MCF 10A (cell line): Measurements from ENCODE around the gene PIGR. TPM values are rescaled to one million over a fixed set of nuclear protein-coding genes. Genes with fewer than 3 reads are reported as not detected.

Experiments used
- BruUV-seq: library from RNA; stranded (reverse); fragments of 400-500 nt; replicated peaks from 2 replicates; lab custom pipeline; 2021; lab: Mats Ljungman, UMichigan
- CTCF ChIA-PET: fragments of 300-600 bp; sonication (Branson Sonifier 250); formaldehyde crosslinking; extraction: SDS; loops from one replicate; lab custom pipeline; 2021; ENCODE audit warnings: antibody characterized with exemption, inconsistent platforms; lab: Yijun Ruan, JAX
- POLR2A ChIA-PET: fragments of 300-600, 350-650 bp; sonication (Branson Sonifier 250); formaldehyde crosslinking; extraction: SDS; loops from one replicate; lab custom pipeline; 2020; ENCODE audit warnings: antibody characterized with exemption, inconsistent platforms; lab: Yijun Ruan, JAX
- DNase-seq: peaks from one replicate; pipeline ENCODE4 v3.0.0-alpha.2; 2018; ENCODE audit not compliant: unreplicated experiment
- H3K27ac Mint-ChIP-seq: one replicate; pipeline ENCODE4 v1.8.0; 2022; ENCODE audit warnings: mild to moderate bottlenecking, low read depth, mixed read lengths; ENCODE audit not compliant: unreplicated experiment
- H3K27me3 Mint-ChIP-seq: one replicate; pipeline ENCODE4 v1.8.0; 2022; ENCODE audit warnings: mixed read lengths; ENCODE audit not compliant: insufficient read depth, unreplicated experiment
- H3K36me3 Mint-ChIP-seq: one replicate; pipeline ENCODE4 v1.8.0; 2022; ENCODE audit warnings: mild to moderate bottlenecking, moderate library complexity, mixed read lengths; ENCODE audit not compliant: insufficient read depth, unreplicated experiment
- H3K4me1 Mint-ChIP-seq: one replicate; pipeline ENCODE4 v1.8.0; 2022; ENCODE audit warnings: mixed read lengths; ENCODE audit not compliant: insufficient read depth, unreplicated experiment
- H3K4me3 Mint-ChIP-seq: one replicate; pipeline ENCODE4 v1.8.0; 2022; ENCODE audit warnings: mild to moderate bottlenecking, moderate library complexity, mixed read lengths; ENCODE audit not compliant: unreplicated experiment
- H3K9me3 Mint-ChIP-seq: one replicate; pipeline ENCODE4 v1.8.0; 2022; ENCODE audit warnings: mixed read lengths; ENCODE audit not compliant: unreplicated experiment
- intact Hi-C: fragments of 100-400 bp; cut with micrococcal nuclease; formaldehyde crosslinking; loops from 2 replicates; pipeline ENCODE4 v1.14.1; 2022
- total RNA-seq: library from RNA; stranded (reverse); gene quantifications from 2 replicates; pipeline ENCODE4 v1.2.3, GENCODE V29; 2022
- TF ChIP-seq, protein P1 (sequence below): fragments of 200-600 bp; IDR thresholded peaks from one replicate; pipeline ENCODE4 v1.8.0; 2022; ENCODE audit warnings: antibody characterized with exemption, mild to moderate bottlenecking; ENCODE audit not compliant: unreplicated experiment

Gene PIGR
- total RNA-seq, 1 experiment from 2014 or later = not detected

DNA sequence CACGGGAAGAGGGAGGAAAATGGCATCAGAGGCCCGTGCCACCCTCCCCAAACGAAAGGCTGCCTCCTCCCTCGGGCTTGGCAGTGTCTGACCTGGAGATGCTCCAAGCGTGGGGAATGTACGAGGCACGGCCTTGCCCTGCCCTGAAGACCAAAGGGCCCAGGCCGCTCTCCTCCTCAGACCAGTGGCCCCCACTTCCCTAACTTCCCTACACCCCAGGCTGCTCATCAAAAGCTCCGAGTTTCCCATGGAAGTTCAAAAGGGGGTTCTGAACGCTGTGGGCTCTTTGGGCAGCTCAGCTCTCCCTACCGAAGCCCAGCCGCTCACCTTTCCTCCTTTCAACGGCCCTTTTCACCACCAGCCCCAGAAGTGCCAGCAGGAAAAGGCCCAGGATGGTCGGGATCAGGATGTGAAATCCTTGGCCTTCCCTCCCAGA, 36.4 kb downstream of the PIGR start:
- ChIA-PET POLR2A (interaction anchor here (0.6 to 8.1 kb wide), 35 partner anchors 14 to 298 kb away, joined by 3 to 271 read pairs (median 7); partner anchors contain the start of genes C1orf116, DYRK3, EIF2D and IL20), CTCF (interaction anchor here (0.6 to 6.1 kb wide), 56 partner anchors 9 to 590 kb away, joined by 3 to 89 read pairs (median 5); partner anchors contain the start of genes C1orf116, DYRK3, FCAMR and IL20)
- TF ChIP-seq, protein P1, sequence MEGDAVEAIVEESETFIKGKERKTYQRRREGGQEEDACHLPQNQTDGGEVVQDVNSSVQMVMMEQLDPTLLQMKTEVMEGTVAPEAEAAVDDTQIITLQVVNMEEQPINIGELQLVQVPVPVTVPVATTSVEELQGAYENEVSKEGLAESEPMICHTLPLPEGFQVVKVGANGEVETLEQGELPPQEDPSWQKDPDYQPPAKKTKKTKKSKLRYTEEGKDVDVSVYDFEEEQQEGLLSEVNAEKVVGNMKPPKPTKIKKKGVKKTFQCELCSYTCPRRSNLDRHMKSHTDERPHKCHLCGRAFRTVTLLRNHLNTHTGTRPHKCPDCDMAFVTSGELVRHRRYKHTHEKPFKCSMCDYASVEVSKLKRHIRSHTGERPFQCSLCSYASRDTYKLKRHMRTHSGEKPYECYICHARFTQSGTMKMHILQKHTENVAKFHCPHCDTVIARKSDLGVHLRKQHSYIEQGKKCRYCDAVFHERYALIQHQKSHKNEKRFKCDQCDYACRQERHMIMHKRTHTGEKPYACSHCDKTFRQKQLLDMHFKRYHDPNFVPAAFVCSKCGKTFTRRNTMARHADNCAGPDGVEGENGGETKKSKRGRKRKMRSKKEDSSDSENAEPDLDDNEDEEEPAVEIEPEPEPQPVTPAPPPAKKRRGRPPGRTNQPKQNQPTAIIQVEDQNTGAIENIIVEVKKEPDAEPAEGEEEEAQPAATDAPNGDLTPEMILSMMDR = no peak
- DNase-seq = no peak
- H3K4me1 Mint-ChIP-seq = peaks cover 43% of the 10 kb centered on the region
- H3K27me3 Mint-ChIP-seq = peaks cover 25% of the 10 kb centered on the region
- TSS peak; percentile 61 for BruUV-seq
- H3K9me3 Mint-ChIP-seq = no peaks in the 10 kb centered on the region
- H3K36me3 Mint-ChIP-seq = no peaks in the 10 kb centered on the region
- intact Hi-C loops = loop anchor here (1.0 to 10.0 kb wide), 5 partner anchors 20 to 495 kb away; partner anchors contain the start of genes MAPKAPK2, PFKFB2 and YOD1
- H3K27ac Mint-ChIP-seq = peak overlapping the region; percentile 37
- H3K4me3 Mint-ChIP-seq = peak overlapping the region; percentile 68

DNA sequence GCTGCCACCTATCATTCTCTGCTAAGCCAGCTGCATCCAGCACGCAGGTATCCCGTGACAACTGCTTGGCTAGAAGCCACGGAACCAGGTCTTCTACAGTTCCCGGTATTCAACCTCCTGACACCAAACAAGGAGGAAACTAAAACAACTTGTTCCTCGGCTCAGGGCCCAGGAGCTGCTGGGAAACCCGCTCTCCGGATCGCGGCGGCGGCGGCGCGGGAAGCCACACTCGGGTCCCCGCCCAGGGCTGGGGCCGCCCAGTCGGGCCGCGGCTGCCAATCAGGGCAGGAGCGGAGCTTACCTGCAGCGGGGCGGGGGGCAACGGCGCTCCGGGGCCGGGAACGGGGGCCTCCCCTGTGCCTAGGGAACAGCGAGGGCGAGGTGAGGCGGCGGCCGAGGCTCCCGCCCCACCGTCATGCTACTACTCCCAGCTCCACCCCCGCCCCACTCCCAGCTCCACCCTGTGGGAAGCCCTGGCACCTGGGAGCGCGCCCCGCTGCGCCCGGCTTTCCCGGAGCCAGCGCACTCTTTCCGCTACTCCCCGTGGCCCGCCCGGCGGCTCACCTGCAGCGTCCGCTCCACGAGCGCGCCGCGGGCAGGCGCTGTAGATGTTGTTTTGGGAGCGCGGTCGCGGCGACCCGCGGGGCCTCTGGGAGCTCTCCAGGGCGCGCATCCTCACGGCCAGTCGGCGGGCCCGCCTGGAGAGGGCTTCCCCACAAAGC, 36.9 kb downstream of the PIGR start:
- POLR2A ChIA-PET = interaction anchor here (0.6 to 8.1 kb wide), 41 partner anchors 14 to 402 kb away, joined by 3 to 271 read pairs (median 5); partner anchors contain the start of genes C1orf116, DYRK3, EIF2D and IL20
- TF ChIP-seq, protein P1 = no peak
- no peaks in the 10 kb centered on the region for H3K36me3 Mint-ChIP-seq
- CTCF ChIA-PET = interaction anchor here (0.6 to 6.1 kb wide), 66 partner anchors 9 to 590 kb away, joined by 3 to 89 read pairs (median 5); partner anchors contain the start of genes C1orf116, DYRK3, EIF2D and FCAMR
- intact Hi-C loops = loop anchor here (1.0 kb wide), 1 partner anchor 19 kb away; no protein-coding TSS in a partner anchor
- peaks cover 20% of the 10 kb centered on the region for H3K27me3 Mint-ChIP-seq
- no TSS peak for BruUV-seq
- H3K9me3 Mint-ChIP-seq = no peaks in the 10 kb centered on the region
- peaks cover 49% of the 10 kb centered on the region for H3K4me1 Mint-ChIP-seq
- H3K27ac Mint-ChIP-seq = peak overlapping the region; percentile 76
- H3K4me3 Mint-ChIP-seq = peak overlapping the region; percentile 68
- DNase-seq = peak; percentile 98

DNA sequence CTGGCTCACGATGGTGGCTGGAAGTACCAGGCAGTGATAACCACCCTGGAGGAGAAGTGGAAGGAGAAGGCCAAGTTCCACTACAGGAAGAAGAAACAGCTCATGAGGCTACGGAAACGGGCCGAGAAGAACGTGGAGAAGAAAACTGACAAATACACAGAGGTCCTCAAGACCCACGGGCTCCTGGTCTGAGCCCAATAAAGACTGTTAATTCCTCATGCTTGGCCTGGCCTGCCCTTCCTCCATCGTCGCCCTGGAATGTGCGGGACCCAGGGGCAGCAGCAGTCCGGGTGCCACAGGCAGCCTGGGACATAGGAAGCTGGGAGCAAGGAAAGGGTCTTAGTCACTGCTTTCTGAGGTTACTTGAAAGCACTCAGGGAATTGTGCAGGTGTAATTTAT, 38.2 kb downstream of the PIGR start:
- no peak overlapping the region for H3K27ac Mint-ChIP-seq
- DNase-seq = no peak
- H3K4me1 Mint-ChIP-seq = peaks cover 60% of the 10 kb centered on the region
- H3K27me3 Mint-ChIP-seq = peaks cover 7% of the 10 kb centered on the region
- intact Hi-C loops = no loop called here
- no peaks in the 10 kb centered on the region for H3K9me3 Mint-ChIP-seq
- peak overlapping the region; percentile 43 for H3K4me3 Mint-ChIP-seq
- POLR2A ChIA-PET = interaction anchor here (1.9 to 8.1 kb wide), 11 partner anchors 13 to 273 kb away, joined by 7 to 271 read pairs (median 15); partner anchors contain the start of genes C1orf116, DYRK3, IL20 and IL24
- CTCF ChIA-PET = interaction anchor here (1.1 to 6.1 kb wide), 28 partner anchors 9 to 299 kb away, joined by 3 to 89 read pairs (median 19); partner anchors contain the start of genes C1orf116, DYRK3, IL20 and IL24
- BruUV-seq = no TSS peak
- TF ChIP-seq, protein P1 = no peak
- no peaks in the 10 kb centered on the region for H3K36me3 Mint-ChIP-seq
